Glomerular visceral epithelial cell (primary cell): ENCODE measurements around the gene SEMA6B.

Source experiments
- DNase-seq: peaks from one replicate; pipeline ENCODE4 v3.0.0-alpha.2; 2016; ENCODE audit errors: extremely low spot score

The SEMA6B gene

DNA sequence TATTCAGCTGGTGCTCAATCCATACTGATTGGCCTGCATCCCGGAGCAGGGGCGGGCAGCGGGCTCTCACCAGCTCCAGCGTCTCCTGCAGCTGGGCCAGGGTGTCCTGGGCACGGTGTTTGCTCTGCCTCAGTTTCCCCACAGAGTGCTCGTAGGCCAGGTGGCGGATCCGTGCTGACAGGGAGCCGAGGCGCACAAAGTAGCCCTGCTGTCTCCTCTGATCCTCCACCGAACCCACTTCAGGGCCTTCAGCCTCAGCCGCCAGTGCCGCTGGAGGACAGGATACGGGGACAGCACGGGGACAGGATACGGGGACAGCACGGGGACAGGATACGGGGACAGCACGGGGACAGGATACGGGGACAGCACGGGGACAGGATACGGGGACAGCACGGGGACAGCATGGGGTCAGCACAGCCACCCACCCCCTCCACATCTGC, 33.9 kb downstream of the SEMA6B start:
- no peak for DNase-seq

DNA sequence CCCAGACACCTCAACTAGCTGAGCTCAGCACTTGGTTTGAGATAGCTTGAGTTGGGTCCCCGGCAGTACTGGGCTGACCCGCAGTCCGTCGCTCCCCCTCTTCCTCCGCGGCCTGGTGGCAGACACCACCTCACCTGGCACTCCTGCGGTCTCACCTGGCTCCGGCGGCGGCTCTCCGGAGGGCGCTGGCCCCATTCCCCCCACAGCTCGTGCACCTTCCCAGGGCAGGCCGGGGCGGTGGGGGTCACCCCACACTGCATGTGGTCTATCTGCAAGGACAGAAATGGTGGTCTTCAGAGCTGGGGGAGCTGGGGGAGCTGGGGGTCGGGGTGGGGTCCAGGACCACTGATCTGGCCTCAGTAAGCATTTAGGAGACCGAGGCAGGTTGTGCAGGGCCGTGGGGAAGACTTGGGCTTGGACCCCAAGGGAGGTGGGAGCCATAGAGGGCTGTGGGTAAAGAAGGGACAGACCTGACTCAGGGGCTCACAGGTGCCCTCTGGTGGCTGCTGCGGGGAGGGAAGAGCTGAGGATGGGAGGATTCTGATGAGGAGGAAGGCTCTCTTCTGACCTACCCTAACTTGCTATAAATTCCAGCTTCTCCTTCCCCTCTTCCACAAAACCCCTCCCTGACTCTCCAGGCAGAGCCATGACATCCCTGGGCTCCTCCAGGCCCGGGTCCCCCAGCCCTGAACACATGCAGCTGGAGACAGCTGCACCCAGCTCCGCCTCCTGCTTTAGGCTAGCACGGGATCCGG, 34.5 kb downstream of the SEMA6B start:
- DNase-seq = peak; percentile 52

DNA sequence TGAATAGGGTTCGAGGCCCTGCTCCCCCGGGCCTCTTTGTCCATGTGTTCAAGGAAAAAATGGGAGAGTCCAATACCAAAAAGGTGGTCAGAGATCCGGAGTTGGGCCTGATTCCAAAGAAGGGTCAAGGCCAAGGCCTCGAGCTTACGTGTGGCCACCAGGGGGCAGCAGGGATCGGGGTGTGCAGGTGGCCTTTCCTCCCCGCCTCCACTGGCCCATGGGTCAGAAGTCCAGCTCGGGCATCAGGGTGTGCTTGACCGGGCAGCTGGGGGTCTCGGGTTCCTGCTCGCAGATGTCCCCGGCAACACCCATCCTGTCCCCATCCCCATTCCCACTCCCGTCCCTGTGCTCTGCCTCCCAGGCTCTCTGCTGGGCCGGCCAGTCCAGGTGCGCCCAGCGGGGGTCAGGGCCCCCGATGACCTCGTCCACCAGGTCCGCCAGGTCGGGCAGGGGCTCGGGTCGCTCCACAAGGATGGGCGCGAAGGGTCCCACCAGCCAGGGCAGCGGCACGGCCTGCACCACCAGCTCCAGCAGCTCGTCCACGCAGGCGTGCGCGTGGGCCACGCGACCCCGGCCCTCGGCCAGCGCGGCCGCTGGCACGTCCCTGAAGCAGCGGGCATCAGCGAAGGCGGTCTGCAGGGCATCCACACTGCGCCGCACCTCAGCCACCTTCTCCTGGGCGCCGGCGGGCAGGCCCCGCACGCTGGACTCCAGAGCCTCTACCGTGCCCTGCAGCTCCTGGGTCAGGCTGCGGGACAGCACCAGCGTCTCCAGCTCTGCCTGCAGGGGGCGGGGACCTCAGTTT, 36.0 kb downstream of the SEMA6B start:
- DNase-seq = peak; percentile 51

DNA sequence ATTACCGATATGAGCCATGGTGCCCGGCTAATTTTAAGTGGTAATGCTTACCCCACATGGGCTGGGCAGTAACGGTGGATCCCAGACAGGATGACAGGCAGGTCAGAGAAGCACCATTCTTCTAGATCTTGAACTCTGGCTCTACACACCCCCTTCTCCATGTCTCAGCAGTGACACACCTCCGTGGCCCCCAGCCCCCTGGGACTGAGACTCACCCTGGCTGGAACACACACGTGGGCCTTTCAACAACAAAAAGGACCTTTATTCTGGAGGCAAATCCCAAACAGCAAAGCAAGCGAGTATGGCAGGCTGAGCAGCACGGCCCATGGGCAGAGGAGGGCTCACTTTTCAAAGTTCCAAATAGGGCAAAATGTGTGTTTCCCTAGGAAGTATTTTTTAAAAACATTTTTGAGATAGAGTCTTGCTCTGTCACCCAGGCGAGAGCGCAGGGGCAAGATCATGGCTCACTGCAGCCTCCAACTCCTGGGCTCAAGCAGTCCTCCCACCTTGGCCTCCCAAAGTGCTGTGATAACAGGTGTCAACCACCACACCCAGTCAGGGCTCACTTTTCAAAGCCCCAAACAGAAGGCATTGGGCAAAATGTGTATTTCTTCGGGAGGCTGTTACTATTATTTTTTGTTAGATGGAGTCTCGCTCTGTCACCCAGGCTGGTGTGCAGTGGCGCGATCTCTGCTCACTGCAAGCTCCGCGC, 37.0 kb downstream of the SEMA6B start:
- no peak for DNase-seq

DNA sequence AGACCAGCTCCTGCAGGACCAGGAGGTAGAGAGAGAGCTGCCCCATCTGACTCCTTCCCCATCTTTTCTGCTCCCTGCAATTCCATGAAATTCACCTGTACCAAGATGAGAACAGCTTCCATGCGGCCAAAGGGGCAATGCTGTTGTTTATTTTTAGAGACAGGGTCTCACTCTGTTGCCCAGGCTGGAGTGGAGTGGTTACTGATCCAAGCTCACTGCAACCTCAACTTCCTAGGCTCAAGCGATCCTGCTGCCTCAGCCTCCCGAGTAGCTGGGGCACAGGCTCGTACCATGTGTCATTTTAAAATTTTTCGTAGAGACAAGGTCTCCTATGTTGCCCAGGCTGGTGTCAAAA, 37.6 kb downstream of the SEMA6B start:
- DNase-seq = no peak

DNA sequence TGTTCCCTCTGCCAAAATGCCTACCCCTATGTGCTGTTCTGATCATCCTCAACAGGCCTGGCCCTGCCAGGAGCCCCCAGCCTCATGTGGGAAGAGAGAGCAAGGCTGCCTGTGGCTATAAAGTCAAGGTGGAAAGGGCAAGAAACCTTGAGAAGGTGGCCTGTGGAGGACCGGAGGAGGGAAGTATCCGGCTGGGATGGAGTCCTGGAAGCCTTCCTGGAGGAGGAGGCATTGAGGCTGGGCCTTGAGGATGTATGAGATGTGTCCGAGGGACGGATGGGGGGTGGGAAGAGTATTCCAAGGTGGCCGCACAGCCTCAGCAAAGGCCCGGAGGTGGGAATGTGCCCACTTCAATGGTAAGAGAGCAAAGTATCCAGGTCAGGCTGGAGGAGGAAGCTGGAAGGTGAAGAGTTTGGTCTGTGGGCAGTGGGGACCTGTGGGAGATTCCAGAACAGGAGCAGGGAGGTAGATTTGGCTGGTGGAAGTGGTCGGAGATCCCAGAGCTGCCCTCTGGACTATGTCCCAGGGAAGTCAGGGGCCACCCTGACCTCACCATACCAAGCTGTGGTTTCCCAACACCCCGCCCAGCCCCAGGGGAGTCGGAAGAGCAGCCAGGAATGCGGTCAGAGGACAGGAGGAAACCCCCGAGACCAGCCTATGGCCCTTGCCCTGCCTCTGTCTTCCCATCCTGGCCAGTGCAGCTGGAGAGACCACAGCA, 38.2 kb downstream of the SEMA6B start:
- peak; percentile 79 for DNase-seq

DNA sequence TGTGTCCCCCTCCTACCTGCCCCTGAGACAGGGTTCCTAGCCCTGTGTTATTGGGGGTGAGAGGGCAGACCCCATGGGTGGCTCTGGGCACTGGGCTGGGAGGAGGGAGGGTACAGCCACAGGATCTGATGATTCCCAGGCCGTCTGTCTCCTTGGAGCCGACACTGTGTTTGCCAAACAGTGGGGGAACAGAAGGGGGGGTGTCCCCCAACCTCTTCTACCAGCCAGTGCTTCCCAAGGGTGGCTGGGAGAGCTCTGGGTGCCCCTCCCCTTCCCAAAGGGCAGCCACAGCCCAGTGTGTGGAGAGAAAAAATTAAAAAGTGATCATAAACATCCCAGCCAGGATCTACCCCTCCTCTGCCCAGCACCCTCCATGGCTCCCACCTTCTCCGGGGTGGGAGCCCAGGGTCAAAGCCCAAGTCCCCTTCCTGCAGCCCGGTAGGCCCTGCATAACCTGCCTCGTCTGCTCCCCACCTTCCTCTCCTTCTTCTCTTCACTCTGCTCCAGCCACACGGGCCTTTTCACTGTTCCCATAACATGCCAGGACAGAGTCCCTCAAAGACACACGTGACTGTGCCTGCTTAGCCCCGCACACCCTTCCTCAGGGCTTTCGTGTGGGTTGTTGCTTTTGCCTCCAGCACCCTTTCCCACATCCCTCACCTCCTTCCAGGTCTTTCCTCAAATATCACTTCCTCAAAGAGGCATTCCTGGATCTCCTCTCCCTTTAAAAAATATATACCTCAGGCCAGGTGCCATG, 39.8 kb downstream of the SEMA6B start:
- DNase-seq = no peak

DNA sequence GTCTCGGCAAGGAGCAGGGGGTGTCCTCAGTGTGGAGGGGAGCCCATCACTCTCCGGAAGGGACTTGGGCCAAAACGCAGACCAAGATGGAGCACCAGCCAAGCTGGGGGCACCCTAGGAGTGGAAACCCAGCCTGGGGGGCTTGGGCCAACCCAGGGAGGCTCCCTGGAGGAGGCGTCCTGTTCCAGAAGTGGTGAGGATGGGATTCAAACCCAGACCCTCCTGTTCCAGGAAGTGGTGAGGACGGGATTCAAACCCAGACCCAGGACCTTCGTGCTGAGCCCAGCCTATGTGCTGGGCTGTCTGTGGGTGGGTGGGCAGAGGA, 40.4 kb downstream of the SEMA6B start:
- no peak for DNase-seq

DNA sequence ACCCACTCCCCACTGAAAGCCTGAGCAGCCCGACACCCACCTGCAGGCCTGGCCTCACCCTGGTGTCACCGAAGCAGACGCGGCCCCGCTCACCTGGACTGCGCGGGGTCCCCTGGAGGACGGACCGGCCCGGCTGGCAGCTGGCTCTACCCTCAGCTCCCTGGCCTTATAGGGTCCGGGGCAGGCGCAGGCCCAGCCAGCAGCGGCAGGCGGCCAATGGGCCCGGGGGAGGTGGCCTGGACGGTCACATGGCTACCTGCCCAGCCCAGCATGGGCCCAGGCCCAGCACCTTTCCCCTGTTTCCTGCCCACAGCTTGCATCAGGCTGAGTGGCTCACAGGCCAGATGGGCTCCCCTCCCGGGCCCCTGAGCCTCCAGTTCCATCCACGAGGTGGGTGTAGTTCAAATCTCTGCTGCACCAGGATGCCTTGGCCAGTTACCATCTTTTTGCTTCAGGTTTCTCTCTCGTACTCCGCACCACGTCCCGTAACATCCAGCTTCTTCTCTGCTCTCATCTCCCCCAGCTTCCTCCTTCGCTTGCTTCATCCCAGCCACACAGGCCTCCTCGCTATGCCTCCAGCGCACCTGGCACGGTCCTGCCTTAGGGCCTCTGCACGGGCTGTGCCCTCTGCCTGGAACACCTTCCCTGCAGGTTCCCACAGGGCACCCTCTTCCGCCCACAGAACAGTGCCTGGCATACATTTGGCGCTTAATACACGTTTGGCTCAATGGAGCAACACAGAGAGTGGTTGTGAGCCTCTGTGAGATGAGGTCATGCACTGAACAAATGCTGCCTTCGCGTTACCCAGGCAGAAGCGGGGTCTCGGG, 40.9 kb downstream of the SEMA6B start, which contains the start of gene PLIN4:
Gene PLIN4 (minus strand): TSS at position 142 of the 827 bp plus-strand sequence. CDS start 214 bp downstream, outside the sequence.
- DNase-seq = no peak

DNA sequence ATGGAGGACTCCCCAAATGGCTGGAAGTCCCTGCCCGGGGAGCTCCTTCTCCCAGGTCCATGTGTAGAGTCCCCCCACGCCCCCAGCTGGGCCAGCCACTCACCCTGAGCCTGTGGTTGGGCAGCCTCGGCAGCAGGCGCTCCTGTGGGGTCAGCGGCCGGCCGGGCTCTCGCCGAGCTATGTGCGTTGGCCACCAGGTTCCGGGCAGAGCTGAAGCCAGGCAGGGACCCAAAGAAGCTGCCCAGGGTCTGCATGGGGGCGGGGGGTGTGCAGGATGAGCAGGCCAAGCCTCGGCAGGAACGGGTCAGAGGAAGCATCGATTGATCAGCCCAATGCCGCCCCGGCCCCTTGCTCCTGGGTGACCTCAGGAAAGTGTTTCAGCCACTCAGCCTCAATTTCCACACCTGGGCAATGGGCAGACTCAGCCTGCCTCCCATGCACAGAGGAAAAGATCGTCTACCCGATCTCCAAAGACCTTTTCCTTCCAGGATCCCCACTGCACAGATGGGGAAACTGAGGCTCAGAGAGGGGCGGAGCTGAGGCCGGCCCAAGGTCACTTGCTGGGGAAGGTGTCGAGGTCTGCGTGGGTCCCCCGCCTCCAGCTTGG, 41.9 kb downstream of the SEMA6B start:
- DNase-seq = no peak

DNA sequence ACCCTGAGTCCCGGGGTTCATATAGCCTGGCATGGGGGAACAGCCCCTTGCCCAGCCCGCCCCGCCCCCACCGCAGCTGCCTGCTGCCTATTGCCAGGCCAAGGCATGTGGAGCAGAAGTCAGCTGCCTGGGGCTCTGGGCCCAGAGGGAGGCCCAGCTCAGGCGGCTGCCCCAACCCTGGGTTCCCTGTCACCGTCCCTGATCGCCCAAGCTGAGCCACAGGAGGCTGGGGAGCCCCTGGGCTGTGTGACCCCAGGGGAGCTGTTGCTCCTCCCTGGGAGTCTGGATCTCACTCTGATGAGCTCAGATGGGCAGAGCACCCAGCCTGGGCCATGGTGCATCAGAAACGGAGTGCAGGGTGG, 42.6 kb downstream of the SEMA6B start:
- no peak for DNase-seq

DNA sequence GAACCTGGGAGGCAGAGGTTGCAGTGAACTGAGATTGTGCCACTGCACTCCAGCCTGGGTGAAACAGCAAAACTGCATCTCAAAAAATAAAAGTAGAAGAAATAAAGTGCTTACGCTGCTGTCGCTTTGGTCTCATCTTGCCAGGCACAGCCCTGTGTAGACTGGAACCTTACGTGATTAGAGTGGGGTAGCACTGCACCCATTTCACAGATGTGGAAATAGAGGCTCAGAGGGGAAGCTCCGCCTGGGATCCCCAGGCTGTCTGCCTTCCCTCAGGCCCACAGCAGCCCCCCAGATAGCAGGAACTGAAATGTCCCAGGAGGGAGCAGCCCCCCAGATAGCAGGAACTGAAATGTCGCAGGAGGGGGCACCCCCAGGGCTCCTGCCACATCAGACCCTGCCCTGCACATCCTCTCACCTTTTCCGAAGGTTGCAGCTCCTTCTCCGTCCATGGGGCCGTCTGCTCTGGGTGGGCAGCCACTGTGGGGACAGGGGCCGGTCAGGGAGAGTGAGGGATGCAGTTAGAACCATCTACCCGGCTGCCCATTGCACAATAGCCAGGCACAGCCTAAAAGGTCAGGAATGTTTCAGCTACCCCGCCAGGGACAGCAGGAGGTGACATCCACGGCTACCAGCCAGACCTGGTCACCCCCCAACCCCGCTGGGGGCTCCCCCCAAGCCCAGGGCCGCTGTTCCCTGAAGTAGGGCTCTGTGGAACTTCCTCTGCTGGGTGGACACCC, 43.1 kb downstream of the SEMA6B start:
- no peak for DNase-seq

DNA sequence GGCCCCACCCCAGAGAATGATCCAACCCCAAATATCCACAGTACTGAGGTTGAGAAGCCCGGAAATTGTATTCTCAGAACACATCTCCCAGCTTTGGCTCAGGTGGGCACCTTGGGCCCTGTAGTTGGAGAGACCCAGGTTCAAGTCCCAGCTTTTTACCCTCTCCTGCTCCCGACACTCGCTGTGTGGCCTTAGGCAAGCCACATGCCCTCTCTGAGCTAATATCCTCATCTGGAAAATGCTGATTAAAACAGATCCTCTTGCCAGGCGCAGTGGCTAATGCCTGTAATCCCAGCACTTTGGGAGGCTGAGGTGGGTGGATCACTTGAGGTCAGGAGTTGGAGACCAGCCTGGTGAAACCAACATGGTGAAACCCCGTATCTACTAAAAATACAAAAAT, 43.8 kb downstream of the SEMA6B start:
- DNase-seq = no peak

DNA sequence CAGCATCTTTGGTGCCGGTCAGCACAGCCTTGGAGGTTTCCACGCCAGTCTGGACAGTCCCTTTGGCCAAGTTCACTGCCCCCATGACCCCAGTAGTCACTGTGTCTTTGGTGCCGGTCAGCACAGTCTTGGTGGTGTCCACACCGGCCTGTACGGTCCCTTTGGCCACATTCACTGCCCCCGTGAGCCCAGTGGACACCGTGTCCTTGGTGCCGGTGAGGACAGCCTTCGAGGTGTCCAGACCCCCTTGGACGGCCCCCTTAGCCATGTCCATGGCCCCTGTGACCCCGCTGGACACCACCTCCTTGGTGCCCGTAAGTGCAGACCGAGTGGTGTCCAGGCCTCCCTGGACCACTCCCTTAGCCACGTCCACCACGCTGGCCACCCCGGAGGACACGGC, 46.2 kb downstream of the SEMA6B start:
- DNase-seq = no peak

DNA sequence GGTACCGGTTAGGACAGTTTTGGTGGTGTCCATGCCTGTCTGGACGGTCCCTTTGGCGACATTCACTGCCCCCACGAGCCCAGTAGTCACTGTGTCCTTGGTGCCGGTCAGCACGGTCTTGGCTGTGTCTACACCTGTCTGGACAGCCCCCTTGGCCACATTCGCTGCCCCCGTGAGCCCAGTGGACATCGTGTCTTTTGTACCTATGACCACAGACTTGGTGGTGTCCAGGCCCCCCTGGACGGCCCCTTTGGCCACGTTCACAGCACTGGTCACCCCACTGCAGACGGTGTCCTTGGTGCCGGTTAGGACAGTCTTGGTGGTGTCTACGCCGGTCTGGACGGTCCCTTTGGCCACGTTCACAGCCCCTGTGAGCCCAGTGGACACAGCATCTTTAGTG, 47.4 kb downstream of the SEMA6B start:
- DNase-seq = no peak

DNA sequence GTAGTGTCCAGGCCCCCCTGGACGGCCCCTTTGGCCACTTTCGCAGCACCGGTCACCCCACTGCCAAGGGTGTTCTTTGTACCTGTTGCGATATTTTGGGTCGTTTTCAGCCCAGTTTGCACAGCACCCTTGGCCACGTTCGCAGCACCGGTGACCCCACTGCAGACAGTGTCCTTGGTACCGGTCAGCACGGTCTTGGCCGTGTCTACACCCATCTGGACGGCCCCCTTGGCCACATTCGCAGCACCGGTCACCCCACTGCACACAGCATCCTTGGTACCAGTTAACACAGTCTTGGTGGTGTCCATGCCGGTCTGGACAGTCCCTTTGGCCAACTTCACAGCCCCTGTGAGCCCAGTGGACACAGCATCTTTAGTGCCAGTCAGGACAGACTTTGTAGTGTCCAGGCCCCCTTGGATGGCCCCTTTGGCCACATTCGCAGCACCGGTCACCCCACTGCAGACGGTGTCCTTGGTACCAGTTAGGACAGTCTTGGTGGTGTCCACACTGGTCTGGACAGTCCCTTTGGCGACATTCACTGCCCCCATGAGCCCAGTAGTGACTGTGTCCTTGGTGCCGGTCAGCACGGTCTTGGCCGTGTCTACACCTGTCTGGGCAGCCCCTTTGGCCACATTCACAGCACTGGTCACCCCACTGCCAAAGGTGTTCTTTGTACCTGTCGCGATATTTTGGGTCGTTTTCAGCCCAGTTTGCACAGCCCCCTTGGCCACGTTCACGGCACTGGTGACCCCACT, 48.0 kb downstream of the SEMA6B start:
- DNase-seq = no peak

DNA sequence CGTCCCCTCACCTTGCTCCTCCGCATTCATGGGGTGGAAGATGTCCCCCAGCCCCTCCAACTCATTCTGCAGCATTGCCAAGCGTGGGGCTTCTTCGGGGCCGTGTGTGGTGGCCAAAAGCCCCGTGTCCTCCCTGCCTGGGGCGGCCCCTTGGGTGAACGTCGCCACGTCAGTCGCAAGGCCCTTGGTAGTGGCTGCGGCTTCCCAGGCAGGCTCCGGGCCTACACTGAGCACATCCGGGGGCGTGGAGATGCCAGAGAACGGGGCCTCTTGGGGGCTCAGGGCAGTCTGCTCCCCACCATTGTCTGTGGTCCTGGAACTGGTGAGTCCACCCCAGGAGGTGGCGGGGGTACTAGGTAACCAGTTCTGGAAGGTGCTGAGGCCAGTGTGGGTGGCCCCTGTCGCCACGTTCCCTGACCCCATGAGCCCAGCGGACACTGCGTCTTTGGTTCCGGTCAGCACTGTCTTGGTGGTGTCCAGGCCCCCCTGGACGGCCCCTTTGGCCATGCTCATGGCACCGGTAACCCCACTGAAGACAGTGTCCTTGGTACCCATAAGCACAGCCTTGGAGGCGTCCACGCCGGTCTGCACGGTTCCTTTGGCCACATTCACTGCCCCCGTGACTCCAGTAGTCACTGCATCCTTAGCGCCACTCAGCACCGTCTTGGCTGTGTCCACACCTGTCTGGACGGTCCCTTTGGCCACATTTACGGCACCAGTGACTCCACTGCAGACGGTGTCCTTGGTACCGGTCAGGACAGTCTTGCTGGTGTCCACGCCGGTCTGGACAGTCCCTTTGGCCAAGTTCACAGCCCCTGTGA, 48.8 kb downstream of the SEMA6B start:
- no peak for DNase-seq

DNA sequence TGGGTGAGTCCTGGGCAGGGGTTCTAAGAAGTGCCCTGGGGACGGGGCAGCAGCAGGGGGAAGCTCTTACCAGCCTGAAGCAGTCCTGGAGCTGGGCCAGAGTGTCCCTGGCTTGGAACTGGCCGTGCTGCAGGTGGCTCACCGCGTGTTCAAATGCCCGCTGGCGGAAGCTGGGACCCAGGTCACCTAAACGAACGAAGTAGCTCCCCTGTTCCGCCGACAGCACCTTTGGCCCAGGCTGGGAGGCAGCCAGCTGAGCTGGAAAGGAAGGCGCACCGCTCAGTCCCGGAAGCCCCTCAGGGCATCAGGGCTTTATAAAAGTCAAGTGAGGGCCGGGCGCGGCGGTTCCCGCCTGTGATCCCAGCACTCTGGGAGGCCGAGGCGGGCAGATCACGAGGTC, 50.8 kb downstream of the SEMA6B start:
- DNase-seq = no peak
